G401 (cell line): Measurements from ENCODE around the gene CDK19. TPM values are rescaled to one million over a fixed set of nuclear protein-coding genes. Genes with fewer than 3 reads are reported as not detected.
"Not testable (repeated sequence)": the region's sequence is repeated elsewhere in the genome, so short reads cannot be mapped to it uniquely, and the experiment has no call there.

ENCODE experiments used
- DNase-seq: peaks from one replicate; pipeline ENCODE4 v3.0.0-alpha.2; 2015; ENCODE audit warnings: low spot score
- in situ Hi-C: cut with HindIII; loops from 2 replicates; pipeline ENCODE4 v1.10.0; 2016; ENCODE audit warnings: low sequenced_read_pairs, mixed read lengths
- total RNA-seq: library from RNA; depleted of rRNA; stranded (reverse); fragments of >200 nt; shearing (Covaris generic); gene quantifications from 2 replicates; pipeline ENCODE4 v1.2.3, GENCODE V29; 2014

CDK19 gene
- total RNA-seq, 1 experiment from 2014 or later, result 17.2 TPM

- DNase-seq, result no peak
- in situ Hi-C loops, result no loop called here
Observed at GRCh38 chr6:110612298-110612697, 203.0 kb downstream of the CDK19 start.

- peak; percentile 83 for DNase-seq
- in situ Hi-C loops, result no loop called here
Observed at GRCh38 chr6:110609101-110609500, 206.2 kb downstream of the CDK19 start.

DNA sequence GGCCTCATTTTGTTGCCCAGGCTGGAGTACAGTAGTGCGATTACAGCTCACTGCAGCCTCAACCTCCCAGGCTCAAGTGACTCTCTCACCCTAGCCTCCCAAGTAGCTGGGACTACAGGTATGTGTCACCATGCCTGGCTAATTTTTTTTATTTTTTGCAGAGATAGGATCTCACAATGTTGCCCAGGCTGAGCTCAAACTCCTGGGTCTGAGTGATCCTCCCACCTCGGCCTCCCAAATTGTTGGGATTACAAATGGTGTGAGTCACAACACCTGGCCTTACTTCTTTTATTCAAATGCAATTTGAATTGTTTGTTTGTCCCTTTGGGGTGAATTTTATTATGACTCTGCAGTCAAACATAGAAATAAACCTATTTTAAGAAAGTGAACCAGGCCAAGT is 207.1 kb downstream of the CDK19 start:
- DNase-seq, result no peak
- in situ Hi-C loops, result no loop called here

DNA sequence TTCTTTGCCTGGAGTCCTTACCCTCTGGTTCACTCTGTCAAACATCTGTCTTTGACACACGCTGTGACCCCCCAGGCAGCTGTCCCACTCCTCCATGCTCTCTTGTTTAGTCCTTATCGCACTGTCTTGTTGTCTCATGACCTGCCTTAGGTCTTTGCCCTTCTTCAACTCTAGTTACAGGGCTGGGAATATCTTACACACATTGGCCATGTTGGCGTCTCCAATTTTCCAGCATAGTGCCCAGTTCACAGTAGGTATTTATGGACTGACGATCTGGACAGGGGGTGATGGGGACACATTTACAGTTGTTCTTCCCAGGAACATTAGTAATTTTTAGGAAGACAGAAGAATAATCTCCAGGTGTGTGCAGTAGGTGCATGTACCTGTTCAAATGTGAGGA is 209.1 kb downstream of the CDK19 start:
- in situ Hi-C loops, result no loop called here

DNA sequence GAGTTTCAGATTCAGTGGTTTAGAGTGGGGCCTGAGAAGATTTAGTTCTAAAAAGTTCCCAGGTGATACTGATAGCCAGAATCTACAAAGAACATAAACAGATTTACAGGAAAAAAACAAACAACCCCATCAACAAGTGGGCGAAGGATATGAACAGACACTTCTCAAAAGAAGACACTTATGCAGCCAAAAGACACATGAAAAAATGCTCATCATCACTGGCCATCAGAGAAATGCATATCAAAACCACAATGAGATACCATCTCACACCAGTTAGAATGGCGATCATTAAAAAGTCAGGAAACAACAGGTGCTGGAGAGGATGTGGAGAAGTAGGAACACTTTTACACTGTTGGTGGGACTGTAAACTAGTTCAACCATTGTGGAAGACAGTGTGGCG is 214.6 kb downstream of the CDK19 start:
- in situ Hi-C loops, DNase-seq: not testable (repeated sequence)

More for the DNA sequence above, 209.1 kb downstream of the CDK19 start:
- DNase-seq, result no peak

DNA sequence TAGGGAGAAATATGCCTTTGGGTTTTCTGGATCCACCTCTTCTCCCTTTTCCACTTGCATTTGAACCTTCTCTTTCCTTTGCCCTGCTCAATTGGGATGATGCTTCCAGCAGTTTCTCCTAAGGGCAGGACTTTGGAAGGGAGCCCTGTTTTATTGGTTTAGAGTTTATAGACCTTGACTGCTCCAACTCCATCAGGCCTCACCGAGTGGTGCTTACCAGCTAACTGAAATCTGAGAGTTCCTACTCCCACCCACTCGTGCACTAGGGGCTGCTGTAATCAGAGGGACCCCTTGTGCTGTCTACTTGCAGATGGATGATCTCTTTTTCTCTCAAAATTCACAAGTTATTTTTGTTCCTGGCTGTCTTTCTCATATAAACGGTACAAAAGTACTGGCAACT is 217.5 kb downstream of the CDK19 start:
- no peak for DNase-seq
- in situ Hi-C loops, result no loop called here

GRCh38 chr6:110596354-110596753 is 218.9 kb downstream of the CDK19 start:
- no peak for DNase-seq
- in situ Hi-C loops, result no loop called here

- DNase-seq, result no peak
- in situ Hi-C loops, result no loop called here
Observed at GRCh38 chr6:110595112-110595511, 220.2 kb downstream of the CDK19 start.

- in situ Hi-C loops, result no loop called here
- no peak for DNase-seq
Observed at GRCh38 chr6:110593637-110594036, 221.6 kb downstream of the CDK19 start.

GRCh38 chr6:110592765-110593164 is 222.5 kb downstream of the CDK19 start:
- no peak for DNase-seq
- in situ Hi-C loops, result no loop called here

DNA sequence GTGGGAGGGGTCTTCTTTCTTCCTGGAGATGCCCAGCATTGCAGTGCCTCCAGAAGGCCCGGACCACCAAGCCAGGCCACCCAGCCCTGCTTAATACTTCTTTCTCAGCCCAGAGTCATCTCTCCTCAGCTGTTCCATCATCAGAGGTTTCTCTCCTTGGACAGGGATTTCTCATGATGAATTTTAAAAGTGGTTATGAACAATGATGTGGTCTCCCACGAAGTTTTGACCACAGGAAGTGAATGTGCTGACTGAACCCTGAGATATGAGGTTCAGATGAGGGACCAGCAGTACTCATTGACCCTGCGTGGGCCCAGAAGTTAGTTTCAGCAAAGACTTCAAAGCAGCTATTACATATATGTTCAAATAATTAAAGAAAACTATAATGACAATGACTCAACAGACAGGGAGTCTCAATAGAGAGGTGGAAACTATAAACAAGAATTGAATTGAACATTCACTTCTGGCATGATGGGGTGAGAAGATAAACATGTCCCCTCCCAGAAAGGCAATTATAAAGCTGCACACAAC is 224.4 kb downstream of the CDK19 start:
- no peak for DNase-seq
- in situ Hi-C loops, result no loop called here

- no peak for DNase-seq
- in situ Hi-C loops, result no loop called here
Observed at GRCh38 chr6:110589865-110590513, 225.3 kb downstream of the CDK19 start.

- DNase-seq, result no peak
- in situ Hi-C loops, result no loop called here
Observed at GRCh38 chr6:110587328-110587727, 227.9 kb downstream of the CDK19 start.

- DNase-seq, result no peak
- in situ Hi-C loops, result no loop called here
Observed at GRCh38 chr6:110581679-110582078, 233.6 kb downstream of the CDK19 start.

DNA sequence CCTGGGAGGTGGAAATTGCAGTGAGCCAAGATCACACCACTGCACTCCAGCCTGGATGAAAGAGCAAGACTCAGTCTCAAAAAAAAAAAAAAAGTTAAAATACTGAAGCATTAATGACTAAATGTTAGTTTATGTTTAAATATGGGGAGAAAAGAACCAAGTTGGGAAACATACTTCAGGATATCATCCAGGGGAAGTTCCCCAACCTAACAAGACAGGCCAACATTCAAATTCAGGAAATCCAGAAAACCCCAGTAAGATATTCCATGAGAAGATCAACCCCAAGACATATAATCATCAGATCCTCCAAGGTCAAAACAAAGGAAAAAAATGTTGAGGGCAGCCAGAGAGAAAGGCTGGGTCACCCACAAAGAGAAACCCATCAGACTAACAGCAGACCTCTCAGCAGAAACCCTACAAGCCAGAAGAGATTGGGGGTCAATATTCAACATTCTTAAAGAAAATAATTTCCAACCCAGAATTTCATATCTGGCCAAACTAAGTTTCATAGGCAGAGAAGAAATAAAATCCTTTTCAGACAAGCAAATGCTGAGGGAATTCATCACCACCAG is 237.6 kb downstream of the CDK19 start:
- in situ Hi-C loops, DNase-seq: not testable (repeated sequence)

DNA sequence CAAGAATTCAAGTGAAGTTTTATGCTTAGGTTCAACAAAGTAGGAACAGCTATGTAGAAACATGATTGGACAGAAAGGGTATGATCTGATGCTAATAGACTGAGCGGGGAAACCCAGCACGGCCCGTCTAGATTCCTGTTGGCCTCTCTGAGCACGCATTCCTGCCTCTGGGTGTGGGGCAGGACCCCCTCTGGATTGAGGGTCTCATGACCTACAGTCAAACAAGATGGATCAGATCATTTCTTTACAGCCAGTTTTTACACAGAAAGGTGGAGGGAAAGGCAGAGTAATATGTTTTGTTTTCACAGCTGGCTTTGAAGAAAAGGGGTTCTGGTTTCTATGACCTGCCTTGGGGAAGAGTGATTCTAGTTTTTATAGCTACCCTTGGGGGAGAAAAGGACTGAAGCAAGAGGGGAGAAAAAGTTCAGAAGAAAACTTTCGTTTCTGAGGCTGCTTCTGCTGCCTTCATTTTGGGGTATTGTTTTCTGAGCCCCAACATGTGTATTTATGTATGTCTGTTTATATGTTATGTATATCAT is 239.3 kb downstream of the CDK19 start:
- in situ Hi-C loops, result no loop called here
- no peak for DNase-seq

DNA sequence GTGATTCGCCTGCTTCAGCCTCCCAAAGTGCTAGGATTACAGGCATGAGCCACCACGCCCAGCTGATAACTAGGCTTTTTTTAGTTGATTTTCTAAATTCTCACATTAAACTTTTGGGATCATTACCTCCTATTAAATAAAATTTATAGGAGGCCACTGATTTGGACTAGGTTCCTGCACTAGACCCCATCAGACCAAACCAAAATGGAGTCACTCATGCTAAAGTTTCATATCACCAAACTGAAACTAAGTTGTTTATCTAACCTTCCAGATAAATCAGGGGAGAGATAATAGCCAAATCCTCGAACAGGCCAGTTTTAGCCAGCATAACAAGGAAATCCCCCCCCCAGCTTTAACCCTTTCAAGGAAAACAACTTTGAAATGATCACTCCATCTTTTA is 240.5 kb downstream of the CDK19 start:
- in situ Hi-C loops, result no loop called here
- DNase-seq, result no peak

GRCh38 chr6:110573537-110573936 is 241.7 kb downstream of the CDK19 start:
- DNase-seq, result no peak
- in situ Hi-C loops, result no loop called here

GRCh38 chr6:110573136-110573535 is 242.1 kb downstream of the CDK19 start:
- in situ Hi-C loops, result no loop called here
- no peak for DNase-seq

DNA sequence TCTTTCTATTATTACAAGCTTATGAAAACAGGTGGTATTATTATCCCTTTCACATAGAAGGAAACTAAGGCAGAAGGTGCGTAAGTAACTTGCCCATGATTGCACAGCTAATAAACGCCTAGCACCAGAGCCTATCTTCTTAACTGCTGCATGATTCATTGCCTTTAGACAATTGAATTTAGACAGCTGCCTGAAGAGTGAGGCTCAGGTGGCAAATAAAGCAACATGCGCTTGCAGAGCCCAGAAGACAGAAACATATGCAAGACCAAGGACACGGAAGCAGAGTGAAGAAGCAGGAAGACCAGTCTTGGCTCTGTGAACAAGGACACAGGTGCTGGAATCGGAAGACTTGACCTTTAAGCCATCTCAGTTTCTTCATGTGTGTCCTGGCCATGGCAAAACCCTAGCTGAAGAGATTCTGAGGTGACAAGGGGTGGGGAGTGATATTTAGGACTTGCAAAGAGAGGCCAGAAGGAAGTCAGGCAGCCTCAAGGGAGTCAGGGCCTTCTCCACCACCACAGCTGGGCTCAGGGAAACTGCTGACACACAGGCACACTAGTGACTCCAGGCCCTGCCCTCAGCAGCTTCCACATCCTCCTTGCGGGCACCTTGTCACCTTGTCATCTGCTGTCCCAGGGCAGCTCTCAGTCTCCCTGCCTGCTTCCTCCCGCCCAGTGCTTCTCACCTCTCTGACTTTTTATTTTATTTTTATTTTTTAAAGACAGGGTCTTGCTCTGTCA is 247.1 kb downstream of the CDK19 start:
- in situ Hi-C loops, result no loop called here
- no peak for DNase-seq
